VCaP (cell line): ENCODE results near the gene RHOH.
A peak's percentile ranks its signal among the peaks of the same experiment; 100 is the strongest.

Source experiments
- H3K27ac ChIP-seq: fragments of 450-650 bp; 2 replicates; pipeline ENCODE4 v1.5.1; 2017
- CTCF ChIP-seq: fragments of 450-650 bp; conservative IDR thresholded peaks from 2 replicates; pipeline ENCODE4 v1.5.1; 2017; ENCODE audit warnings: mild to moderate bottlenecking, moderate library complexity

RHOH gene

GRCh38 chr4:40247350-40247749 is 50.5 kb downstream of the RHOH start:
- no peak overlapping the region for H3K27ac ChIP-seq
- no peak for TF ChIP-seq CTCF

- TF ChIP-seq CTCF, result no peak
- H3K27ac ChIP-seq, result no peak overlapping the region
Measured at GRCh38 chr4:40251366-40251765, 54.5 kb downstream of the RHOH start.

GRCh38 chr4:40253906-40254305 is 57.1 kb downstream of the RHOH start:
- no peak for TF ChIP-seq CTCF
- no peak overlapping the region for H3K27ac ChIP-seq

- H3K27ac ChIP-seq, result peak overlapping the region; percentile 54; the same call in 1 of the 2 replicates
- TF ChIP-seq CTCF, result no peak
Measured at GRCh38 chr4:40254608-40255392, 58.0 kb downstream of the RHOH start.

- TF ChIP-seq CTCF, result no peak
- H3K27ac ChIP-seq, result peak overlapping the region; percentile 54
Measured at GRCh38 chr4:40255393-40256281, 58.8 kb downstream of the RHOH start.

GRCh38 chr4:40256329-40256728 is 59.5 kb downstream of the RHOH start:
- TF ChIP-seq CTCF, result no peak
- peak overlapping the region; percentile 54 for H3K27ac ChIP-seq

GRCh38 chr4:40256817-40257216 is 60.0 kb downstream of the RHOH start:
- H3K27ac ChIP-seq, result peak overlapping the region; percentile 54
- no peak for TF ChIP-seq CTCF
